Fibroblast of peridontal ligament (primary cell): ENCODE data around the gene DCP2.
A peak's percentile ranks its signal among the peaks of the same experiment; 100 is the strongest.

ENCODE experiments used
- DNase-seq: peaks from one replicate; pipeline ENCODE4 v3.0.0-alpha.2; 2010; ENCODE audit errors: extremely low read depth

Gene DCP2

GRCh38 chr5:113065626-113066025 lies 89.0 kb downstream of the DCP2 start:
- no peak for DNase-seq

GRCh38 chr5:113067635-113068344 lies 91.2 kb downstream of the DCP2 start:
- peak; percentile 65 for DNase-seq

GRCh38 chr5:113068559-113068958 lies 92.0 kb downstream of the DCP2 start:
- DNase-seq = no peak
